ENCODE results near the gene WNK2.

DNA sequence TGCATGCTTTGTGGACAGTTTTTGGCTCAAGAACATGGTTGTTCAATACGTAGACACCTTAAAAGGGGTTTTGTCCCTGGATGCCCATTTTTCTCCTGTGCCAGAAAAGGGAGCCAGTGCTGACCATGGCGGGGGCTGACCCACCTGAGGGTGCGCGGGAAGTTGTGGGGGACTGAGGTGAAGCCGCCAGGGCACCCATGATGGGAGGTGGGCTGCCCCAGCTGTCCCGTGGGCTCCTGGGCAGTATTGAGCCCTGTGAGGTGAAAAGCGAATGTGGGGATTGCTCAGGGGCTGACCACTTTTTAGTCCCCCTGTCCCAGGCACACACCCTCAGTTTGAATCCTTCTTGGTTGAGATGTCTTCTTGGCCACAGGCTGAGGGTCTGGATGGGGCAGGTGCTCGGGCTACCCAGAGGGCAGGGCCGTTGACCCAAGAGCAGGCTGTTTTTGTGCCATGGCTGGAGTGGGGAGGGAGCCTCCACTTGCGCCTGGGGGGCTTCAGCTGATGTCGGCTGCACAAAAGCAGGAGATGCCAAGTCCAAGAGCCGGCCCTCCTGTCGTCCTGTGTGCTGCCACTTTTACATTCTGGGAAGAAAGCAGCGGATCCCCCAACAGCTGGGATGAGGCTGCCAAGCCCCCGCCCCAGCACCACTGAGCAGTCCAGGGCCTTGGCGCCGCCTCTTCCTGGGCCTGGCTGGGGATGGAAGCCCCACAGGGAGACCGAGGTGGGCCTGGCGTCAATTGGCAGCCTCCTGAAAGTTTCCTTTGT lies 120.1 kb downstream of the WNK2 start:
- TF ChIP-seq, protein P1, sequence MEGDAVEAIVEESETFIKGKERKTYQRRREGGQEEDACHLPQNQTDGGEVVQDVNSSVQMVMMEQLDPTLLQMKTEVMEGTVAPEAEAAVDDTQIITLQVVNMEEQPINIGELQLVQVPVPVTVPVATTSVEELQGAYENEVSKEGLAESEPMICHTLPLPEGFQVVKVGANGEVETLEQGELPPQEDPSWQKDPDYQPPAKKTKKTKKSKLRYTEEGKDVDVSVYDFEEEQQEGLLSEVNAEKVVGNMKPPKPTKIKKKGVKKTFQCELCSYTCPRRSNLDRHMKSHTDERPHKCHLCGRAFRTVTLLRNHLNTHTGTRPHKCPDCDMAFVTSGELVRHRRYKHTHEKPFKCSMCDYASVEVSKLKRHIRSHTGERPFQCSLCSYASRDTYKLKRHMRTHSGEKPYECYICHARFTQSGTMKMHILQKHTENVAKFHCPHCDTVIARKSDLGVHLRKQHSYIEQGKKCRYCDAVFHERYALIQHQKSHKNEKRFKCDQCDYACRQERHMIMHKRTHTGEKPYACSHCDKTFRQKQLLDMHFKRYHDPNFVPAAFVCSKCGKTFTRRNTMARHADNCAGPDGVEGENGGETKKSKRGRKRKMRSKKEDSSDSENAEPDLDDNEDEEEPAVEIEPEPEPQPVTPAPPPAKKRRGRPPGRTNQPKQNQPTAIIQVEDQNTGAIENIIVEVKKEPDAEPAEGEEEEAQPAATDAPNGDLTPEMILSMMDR (IDR thresholded peaks at IDR 0.05; ENCODE audit: low read depth, low read length, poor library complexity, severe bottlenecking), result no peak
- TF ChIP-seq EZH2phosphoT487 (IDR thresholded peaks at IDR 0.05; ENCODE audit: borderline replicate concordance, low read length), result no peak

Data from DOHH2 (cell line).